ENCODE data around the gene LRGUK. TPM values are rescaled to one million over a fixed set of nuclear protein-coding genes. Genes with fewer than 3 reads are reported as not detected.

LRGUK gene
- total RNA-seq, 1 donor from 2014 or later = 0.49 TPM

DNA sequence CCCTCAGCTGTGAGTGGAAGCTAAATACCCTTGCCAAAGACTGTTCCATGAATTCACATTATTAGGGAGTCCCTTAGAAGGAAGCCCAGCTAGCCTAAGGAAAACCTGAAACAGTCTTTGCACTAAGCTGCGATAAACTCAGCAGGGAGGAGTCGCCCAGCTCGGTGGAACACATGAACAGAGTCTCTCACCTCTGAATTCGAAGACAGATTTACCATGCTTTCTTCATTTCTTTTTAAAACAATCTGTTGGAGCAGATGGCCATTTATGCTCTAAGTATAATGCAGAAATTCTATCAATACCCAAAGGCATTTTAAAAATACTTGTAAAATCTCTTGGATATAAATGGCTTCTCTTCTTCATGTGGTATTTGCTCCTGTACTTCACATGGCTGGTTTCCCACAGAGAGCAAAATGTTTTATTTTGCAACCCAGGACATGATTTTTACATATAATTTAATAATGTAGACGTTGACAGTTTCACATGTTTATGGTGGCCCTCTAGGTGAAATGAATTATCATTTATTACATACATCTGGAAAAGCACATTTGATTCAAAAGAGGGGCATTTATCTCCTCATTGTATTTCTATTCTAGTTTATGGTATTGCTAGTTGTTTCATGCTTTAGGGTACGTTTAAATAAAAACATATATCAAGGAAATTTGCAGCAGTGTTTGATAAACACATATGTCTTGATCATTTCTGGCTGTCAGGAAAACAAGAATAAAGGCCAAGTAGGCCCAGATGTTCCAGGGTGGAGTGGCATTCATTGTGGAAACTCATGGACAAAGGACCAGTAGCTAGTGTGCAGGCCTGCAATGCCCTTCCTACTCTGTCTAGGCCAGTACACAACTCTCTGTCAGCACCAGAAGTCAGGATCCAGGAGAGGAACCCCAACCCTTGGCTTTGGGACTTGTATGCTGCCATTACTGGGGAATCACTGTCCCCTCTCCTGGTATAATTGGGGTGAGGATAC is 52.2 kb downstream of the LRGUK start:
- intact Hi-C loops (cut with DNase I) = no loop called here
- ATAC-seq (no peak), DNase-seq (no peak)
- no peaks in the 10 kb centered on the region for H3K9me3 ChIP-seq
- no peaks in the 10 kb centered on the region for H3K27me3 ChIP-seq
- H3K4me1 ChIP-seq = no peaks in the 10 kb centered on the region
- H3K27ac ChIP-seq = no peak overlapping the region
- no peak for TF ChIP-seq CTCF (IDR thresholded peaks at IDR 0.05)
- no peaks in the 10 kb centered on the region for H3K36me3 ChIP-seq
- H3K4me3 ChIP-seq = no peak overlapping the region

GRCh38 chr7:134180376-134180775 is 53.2 kb downstream of the LRGUK start:
- DNase-seq = no peak
- no peak overlapping the region for H3K27ac ChIP-seq
- no peaks in the 10 kb centered on the region for H3K4me1 ChIP-seq
- TF ChIP-seq CTCF (IDR thresholded peaks at IDR 0.05) = no peak
- no peak overlapping the region for H3K4me3 ChIP-seq
- intact Hi-C loops (cut with DNase I) = no loop called here
- ATAC-seq = no peak
- no peaks in the 10 kb centered on the region for H3K36me3 ChIP-seq
- H3K9me3 ChIP-seq = no peaks in the 10 kb centered on the region
- no peaks in the 10 kb centered on the region for H3K27me3 ChIP-seq

GRCh38 chr7:134182078-134182477 is 54.9 kb downstream of the LRGUK start:
- no peaks in the 10 kb centered on the region for H3K36me3 ChIP-seq

DNA sequence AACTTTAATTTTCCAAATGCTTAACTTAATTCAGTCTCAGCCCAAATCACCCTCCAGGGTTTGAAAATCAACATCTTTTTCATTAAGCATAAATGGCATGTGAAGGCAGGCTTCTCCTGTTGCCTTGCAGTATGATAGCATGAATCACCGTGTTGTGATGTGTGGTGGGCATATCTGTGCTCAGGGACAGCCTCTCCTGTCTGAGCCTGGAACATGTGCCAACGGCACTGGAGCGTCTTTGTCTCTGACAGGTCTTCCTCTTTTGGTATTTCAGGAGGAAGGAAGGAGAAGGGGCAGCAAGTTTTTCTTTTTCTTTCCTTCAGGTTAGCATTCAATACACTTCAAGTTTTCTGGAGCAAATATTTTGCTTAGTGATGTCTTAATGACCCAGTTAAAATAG is 57.6 kb downstream of the LRGUK start:
- ATAC-seq = peak; percentile 70

More at GRCh38 chr7:134182078-134182477, 54.9 kb downstream of the LRGUK start:
- H3K4me1 ChIP-seq = no peaks in the 10 kb centered on the region
- intact Hi-C loops (cut with DNase I) = no loop called here
- no peak for DNase-seq
- no peak overlapping the region for H3K4me3 ChIP-seq
- no peaks in the 10 kb centered on the region for H3K27me3 ChIP-seq
- no peaks in the 10 kb centered on the region for H3K9me3 ChIP-seq
- ATAC-seq = no peak
- H3K27ac ChIP-seq = no peak overlapping the region
- no peak for TF ChIP-seq CTCF (IDR thresholded peaks at IDR 0.05)

GRCh38 chr7:134186027-134186426 is 58.9 kb downstream of the LRGUK start:
- Histone ChIP-seq H3K4me3 (no peak overlapping the region), H3K36me3 (no peaks in the 10 kb centered on the region), H3K27ac (no peak overlapping the region), H3K27me3 (no peaks in the 10 kb centered on the region), H3K9me3 (no peaks in the 10 kb centered on the region), H3K4me1 (no peaks in the 10 kb centered on the region)
- no peak for DNase-seq
- no peak for TF ChIP-seq CTCF (IDR thresholded peaks at IDR 0.05)
- intact Hi-C loops (cut with DNase I) = no loop called here
- ATAC-seq = no peak

More for the DNA sequence above, 57.6 kb downstream of the LRGUK start:
- Histone ChIP-seq H3K36me3 (no peaks in the 10 kb centered on the region), H3K27ac (no peak overlapping the region), H3K27me3 (no peaks in the 10 kb centered on the region), H3K4me1 (no peaks in the 10 kb centered on the region), H3K9me3 (no peaks in the 10 kb centered on the region), H3K4me3 (no peak overlapping the region)
- no peak for TF ChIP-seq CTCF (IDR thresholded peaks at IDR 0.05)
- intact Hi-C loops (cut with DNase I) = no loop called here
- DNase-seq = no peak

All from upper lobe of right lung (tissue), 1 donor.